ENCODE measurements around the gene CWC22.
"Not testable (repeated sequence)": the region's sequence is repeated elsewhere in the genome, so short reads cannot be mapped to it uniquely, and the experiment has no call there.

The CWC22 gene

GRCh38 chr2:180006781-180007579 lies at the start of gene CWC22:
Gene CWC22 (minus strand): TSS chr2:180007297. CDS start chr2:179993341, 13,956 bp downstream.
- FAIRE-seq, result no peak
- DNase-seq (ENCODE audit: low spot score), result peak; percentile 78

DNA sequence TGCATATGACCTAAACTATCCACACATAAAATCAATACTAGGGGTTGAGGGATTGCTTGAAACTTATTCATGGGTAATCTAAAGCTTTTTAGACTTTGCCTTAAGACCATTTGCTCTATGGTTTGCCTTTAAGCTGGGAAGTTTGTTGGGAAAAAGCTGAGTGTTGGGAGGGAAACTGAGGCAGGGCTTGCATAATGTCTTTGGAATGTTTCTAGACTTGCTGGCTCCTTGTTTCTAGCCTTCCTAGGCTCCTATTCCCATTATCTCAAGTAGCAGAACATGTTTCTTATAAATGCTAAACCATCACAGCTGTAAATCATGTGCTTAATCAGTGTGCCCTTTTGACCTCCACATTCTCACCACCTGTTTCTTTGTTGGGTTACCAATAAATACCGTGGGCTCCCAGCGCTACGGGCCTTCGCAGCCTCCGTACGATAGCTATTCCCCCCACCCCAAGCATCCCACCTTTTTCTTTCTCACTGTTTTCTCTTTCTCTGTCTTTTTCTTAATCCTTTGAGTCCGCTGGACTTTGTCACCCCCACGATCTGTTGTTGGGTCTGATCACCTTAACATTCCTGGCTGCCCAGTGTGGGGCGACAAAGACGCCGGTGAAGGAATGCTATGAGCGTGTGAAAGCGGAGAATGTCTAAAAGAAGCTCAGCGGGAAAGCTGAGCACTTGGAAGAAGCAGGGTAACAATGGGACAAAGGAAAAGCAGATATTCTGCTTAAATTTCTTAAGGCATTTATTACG lies 49.4 kb upstream of the CWC22 start:
- no peak for DNase-seq (ENCODE audit: low spot score)
- no peak for FAIRE-seq

DNA sequence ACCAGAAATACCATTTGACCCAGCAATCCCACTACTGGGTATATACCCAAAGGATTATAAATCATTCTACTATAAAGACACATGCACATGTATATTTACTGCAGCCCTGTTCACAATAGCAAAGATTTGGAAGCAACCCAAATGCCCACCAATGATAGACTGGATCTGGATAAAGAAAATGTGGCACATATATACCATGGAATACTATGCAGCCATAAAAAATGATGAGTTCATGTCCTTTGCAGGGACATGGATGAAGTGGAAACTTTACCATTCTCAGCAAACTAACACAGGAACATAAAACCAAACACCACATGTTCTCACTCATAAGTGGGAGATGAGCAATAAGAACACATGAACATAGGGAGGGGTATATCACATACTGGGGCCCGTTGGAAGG lies 47.5 kb upstream of the CWC22 start:
- not testable (repeated sequence) for DNase-seq (ENCODE audit: low spot score); FAIRE-seq

GRCh38 chr2:180050246-180050645 lies 43.1 kb upstream of the CWC22 start:
- DNase-seq (ENCODE audit: low spot score) (no peak), FAIRE-seq (no peak)

- FAIRE-seq, result no peak
- DNase-seq (ENCODE audit: low spot score), result no peak
Observed at GRCh38 chr2:180048251-180048650, 41.2 kb upstream of the CWC22 start.

- DNase-seq (ENCODE audit: low spot score) (no peak), FAIRE-seq (no peak)
Observed at GRCh38 chr2:180046776-180047175, 39.7 kb upstream of the CWC22 start.

DNA sequence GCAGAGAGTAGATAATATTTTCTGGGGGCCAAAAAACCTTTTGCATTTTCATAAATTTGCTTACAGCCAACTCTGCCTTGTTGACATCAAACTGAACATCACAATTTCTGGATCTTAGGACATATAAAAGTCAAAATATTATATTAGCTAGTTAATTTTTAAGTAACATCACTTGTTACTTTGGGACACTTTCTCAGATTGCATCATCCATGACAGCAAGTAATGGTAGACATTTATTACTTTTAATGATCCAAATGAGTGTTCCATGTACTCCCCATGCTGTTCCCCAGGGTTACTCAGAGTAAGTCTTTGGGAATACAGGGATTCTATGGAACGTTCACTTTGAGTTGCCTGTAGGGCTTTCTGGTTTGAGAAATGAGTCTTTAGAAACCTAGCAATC lies 39.1 kb upstream of the CWC22 start:
- FAIRE-seq (no peak), DNase-seq (ENCODE audit: low spot score) (no peak)

DNA sequence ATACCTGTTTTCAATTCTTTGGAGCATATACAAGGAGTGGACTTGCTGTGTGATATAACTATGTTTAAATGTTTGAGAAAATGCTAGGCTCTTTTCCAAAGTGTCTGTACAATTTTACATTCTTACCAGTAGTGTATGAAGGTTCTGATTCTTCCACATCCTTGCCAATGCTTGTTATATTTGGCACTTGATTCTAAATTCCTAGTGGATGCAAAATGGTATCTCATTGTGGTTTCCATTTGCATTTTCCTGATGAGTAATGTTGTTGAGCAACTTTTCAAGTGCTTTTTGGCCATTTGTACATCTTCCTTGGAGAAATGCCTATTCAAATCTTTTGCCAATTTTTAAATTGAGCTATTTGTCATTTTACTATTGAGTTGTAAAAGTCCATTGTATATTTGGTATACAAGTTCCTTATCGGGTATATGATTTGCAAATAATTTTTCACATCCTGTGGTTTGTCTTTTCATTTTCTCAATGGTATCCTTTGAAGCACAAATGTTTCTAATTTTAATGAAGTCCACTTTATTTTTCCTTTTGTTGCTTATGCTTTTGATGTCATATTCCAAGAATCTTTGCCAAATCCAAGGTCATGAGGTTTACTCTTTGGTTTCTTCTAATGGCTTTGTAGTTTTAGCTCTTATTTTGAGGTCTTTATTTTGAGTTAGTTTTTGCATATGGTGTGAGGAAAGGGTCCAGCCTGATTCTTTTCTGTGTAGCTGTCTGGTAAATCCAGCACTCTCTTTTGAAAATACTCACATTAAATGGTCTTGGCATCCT lies 33.2 kb upstream of the CWC22 start:
- DNase-seq (ENCODE audit: low spot score), result no peak
- no peak for FAIRE-seq

DNA sequence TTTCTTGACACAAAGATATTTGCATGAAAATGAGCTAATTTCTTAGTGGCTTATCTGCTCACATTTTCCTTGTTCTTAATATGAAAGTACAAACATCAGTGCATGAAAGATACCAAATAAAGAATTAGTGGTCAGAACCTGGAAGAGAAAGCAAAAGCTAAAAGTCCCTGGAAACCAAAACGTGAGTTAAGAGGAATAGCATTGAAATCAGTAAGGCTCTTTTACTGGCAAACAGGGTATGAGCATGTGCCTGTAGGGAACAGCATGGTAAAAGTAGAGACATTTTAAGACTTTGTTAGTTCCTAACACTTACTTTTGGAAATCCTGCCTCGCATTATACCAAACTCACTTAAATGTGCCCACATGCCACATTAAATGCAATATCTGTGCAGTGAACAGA lies 31.9 kb upstream of the CWC22 start:
- DNase-seq (ENCODE audit: low spot score), result no peak
- FAIRE-seq, result no peak

GRCh38 chr2:180033993-180034894 lies 27.1 kb upstream of the CWC22 start:
- no peak for FAIRE-seq
- DNase-seq (ENCODE audit: low spot score), result no peak

- DNase-seq (ENCODE audit: low spot score) (no peak), FAIRE-seq (no peak)
Observed at GRCh38 chr2:180029575-180029974, 22.5 kb upstream of the CWC22 start.

GRCh38 chr2:180021850-180022249 lies 14.8 kb upstream of the CWC22 start:
- FAIRE-seq, result no peak
- no peak for DNase-seq (ENCODE audit: low spot score)

DNA sequence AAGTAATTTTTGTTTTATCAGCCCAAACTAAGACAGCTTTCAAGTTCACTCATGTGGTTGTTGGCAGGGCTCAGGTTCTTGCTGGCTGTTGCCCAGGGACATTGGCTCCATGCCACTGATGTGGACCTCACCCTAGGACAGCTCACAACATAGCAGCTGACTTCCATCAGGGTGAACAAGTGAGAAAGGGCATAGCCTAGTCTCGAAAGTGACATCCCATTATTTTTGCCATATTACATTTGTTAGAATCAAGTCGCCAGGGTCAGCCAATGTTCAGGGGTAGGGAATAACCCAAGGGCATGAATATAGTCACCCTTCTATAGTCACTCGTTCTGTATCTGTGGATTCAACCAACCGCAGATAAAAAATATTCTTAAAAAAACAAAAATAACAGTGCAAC lies 10.7 kb upstream of the CWC22 start:
- DNase-seq (ENCODE audit: low spot score) (no peak), FAIRE-seq (no peak)

GRCh38 chr2:180016937-180017336 lies 9.8 kb upstream of the CWC22 start:
- DNase-seq (ENCODE audit: low spot score) (no peak), FAIRE-seq (no peak)

- FAIRE-seq (no peak), DNase-seq (ENCODE audit: low spot score) (no peak)
Observed at GRCh38 chr2:180015951-180016709, 9.0 kb upstream of the CWC22 start.

DNA sequence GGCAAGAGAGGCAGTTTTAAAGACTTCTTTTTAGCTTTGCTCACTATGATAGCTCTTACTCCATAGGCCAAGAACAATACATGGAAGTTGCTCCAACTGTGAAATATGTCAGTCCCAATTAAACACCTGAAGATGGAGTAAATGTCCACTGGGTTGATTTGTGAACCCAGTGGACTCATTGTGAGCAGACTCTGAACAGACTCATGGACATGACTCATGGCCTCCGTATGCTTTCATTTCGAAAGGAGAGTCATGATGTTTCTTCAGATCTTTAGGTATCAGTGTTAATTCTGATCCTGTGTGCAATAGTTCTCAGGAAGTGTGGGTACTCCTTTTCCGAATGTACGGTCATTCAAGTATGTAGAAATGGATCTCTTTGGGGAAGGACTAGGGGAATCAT lies 5.4 kb upstream of the CWC22 start:
- DNase-seq (ENCODE audit: low spot score), result no peak

GRCh38 chr2:180010701-180011100 lies 3.6 kb upstream of the CWC22 start:
- DNase-seq (ENCODE audit: low spot score), result no peak
- FAIRE-seq, result no peak

More for the DNA sequence above, 5.4 kb upstream of the CWC22 start:
- FAIRE-seq, result no peak

- FAIRE-seq, result no peak
- DNase-seq (ENCODE audit: low spot score), result no peak
Observed at GRCh38 chr2:180006231-180006630, 866 bp downstream of the CWC22 start.

DNA sequence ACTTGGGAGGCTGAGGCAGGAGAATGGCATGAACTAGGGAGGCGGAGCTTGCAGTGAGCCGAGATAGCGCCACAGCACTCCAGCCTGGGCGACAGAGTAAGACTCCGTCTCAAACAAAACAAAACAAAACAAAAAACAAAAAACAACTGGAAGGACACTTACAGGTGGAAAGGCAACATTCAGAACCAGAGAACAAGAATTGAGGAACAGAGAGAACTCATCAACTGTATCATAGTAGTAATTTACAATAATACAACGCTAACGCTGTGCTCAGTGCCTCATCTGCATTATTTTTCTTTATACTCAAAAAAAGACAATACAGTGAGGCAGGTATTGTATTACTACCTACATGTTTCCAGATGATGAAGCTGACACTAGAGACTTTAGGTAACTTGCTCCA lies 1.6 kb downstream of the CWC22 start:
- not testable (repeated sequence) for FAIRE-seq; DNase-seq (ENCODE audit: low spot score)

GRCh38 chr2:180004731-180005130 lies 2.4 kb downstream of the CWC22 start:
- no peak for DNase-seq (ENCODE audit: low spot score)
- no peak for FAIRE-seq

Data from urothelium cell line (cell line).